MV-4-11 (cell line): Measurements from ENCODE around the gene RBMY1F.
"Not testable (repeated sequence)": the region's sequence is repeated elsewhere in the genome, so short reads cannot be mapped to it uniquely, and the experiment has no call there.

Source experiments
- DNase-seq: peaks from one replicate; lab custom pipeline; 2025; lab: John Stamatoyannopoulos, UW

RBMY1F gene

GRCh38 chrY:22182823-22183222 lies at the start of gene RBMY1F:
Gene RBMY1F, minus strand, starts transcription at chrY:22182923. Its CDS starts 1,954 bp downstream, at chrY:22180969.
- not testable (repeated sequence) for DNase-seq

GRCh38 chrY:22151144-22151543 lies 31.6 kb downstream of the RBMY1F start:
- DNase-seq = not testable (repeated sequence)

- not testable (repeated sequence) for DNase-seq
These were observed 41.6 kb downstream of the RBMY1F start for GRCh38 chrY:22141011-22141695.

- not testable (repeated sequence) for DNase-seq
These were observed 48.0 kb downstream of the RBMY1F start for GRCh38 chrY:22134719-22135118.

GRCh38 chrY:22130494-22130893 lies 52.2 kb downstream of the RBMY1F start:
- not testable (repeated sequence) for DNase-seq
